B cell (primary cell): ENCODE measurements around the gene HSD17B2. TPM values are rescaled to one million over a fixed set of nuclear protein-coding genes. Genes with fewer than 3 reads are reported as not detected.

Source experiments
- ATAC-seq: fragments of 200-7000 bp; cut with Tn5 transposase; one replicate; pipeline ENCODE4 v1.10.0; 2021; ENCODE audit warnings: low read depth, mild to moderate bottlenecking, moderate number of reproducible peaks, moderate library complexity
- CTCF ChIA-PET: fragments of 350-600 bp; sonication (Branson Sonifier 250); formaldehyde crosslinking; loops from one replicate; lab custom pipeline; 2021; ENCODE audit warnings: antibody characterized with exemption, inconsistent platforms; lab: Charles Lee
- POLR2A ChIA-PET: fragments of 350-600 bp; sonication (Branson Sonifier 250); formaldehyde crosslinking; loops from one replicate; lab custom pipeline; 2021; ENCODE audit warnings: antibody characterized with exemption; lab: Charles Lee
- DNase-seq: peaks from one replicate; pipeline ENCODE4 v3.0.0; 2013
- H2AFZ ChIP-seq: 2 replicates; pipeline ENCODE4 v1.6.1; 2012; ENCODE audit warnings: mild to moderate bottlenecking, low read depth, low read length; ENCODE audit not compliant: insufficient read depth, poor library complexity, severe bottlenecking
- H3K27ac ChIP-seq, 2 donors: 1 replicate in 1 of 2; 2 replicates in 1 of 2; pipeline ENCODE4 v1.5.1; 2012 to 2013; ENCODE audit warnings: low read length in 2 of 2, mild to moderate bottlenecking in 2 of 2, moderate library complexity in 1 of 2
- H3K27me3 ChIP-seq, 4 experiments: fragments of 200-600 bp in 1 of 4; sonication (generic) in 1 of 4; replicated peaks in 1 of 4; 1 replicate in 2 of 4; 2 replicates in 2 of 4; pipeline versions ENCODE4 v1.6.1 to v1.7.0; 2013 to 2016; ENCODE audit warnings: low read length in 3 of 4, mild to moderate bottlenecking in 2 of 4, mixed read lengths in 1 of 4, moderate library complexity in 1 of 4; ENCODE audit not compliant: insufficient read depth in 4 of 4, control insufficient read depth in 3 of 4; ENCODE audit errors: control extremely low read depth in 1 of 4
- H3K36me3 ChIP-seq, 2 experiments: replicated peaks in 1 of 2; 1 replicate in 1 of 2; 2 replicates in 1 of 2; pipeline versions ENCODE4 v1.6.1 to v1.7.1; 2013; ENCODE audit warnings: low read length in 1 of 2; ENCODE audit not compliant: insufficient read depth in 2 of 2, control insufficient read depth in 1 of 2; ENCODE audit errors: control extremely low read depth in 1 of 2, extremely low read depth in 1 of 2
- H3K4me1 ChIP-seq, 2 donors: fragments of 200-600 bp in 1 of 2; sonication (generic) in 1 of 2; 1 replicate in 1 of 2; 2 replicates in 1 of 2; pipeline versions ENCODE4 v1.5.1 to v1.6.1; 2013 to 2017; ENCODE audit warnings: low read length in 2 of 2; ENCODE audit not compliant: control insufficient read depth in 2 of 2, insufficient read depth in 2 of 2
- H3K4me2 ChIP-seq: replicated peaks from 2 replicates; pipeline ENCODE3; 2012; ENCODE audit warnings: mild to moderate bottlenecking, low read depth, low read length; ENCODE audit not compliant: poor library complexity, severe bottlenecking
- H3K4me3 ChIP-seq, 5 experiments: fragments of 200-600 bp in 1 of 5; sonication (generic) in 1 of 5; 1 replicate in 3 of 5; 2 replicates in 2 of 5; pipeline versions ENCODE4 v1.5.1 to v1.7.0; 2011 to 2016; ENCODE audit warnings: low read length in 4 of 5, mild to moderate bottlenecking in 4 of 5, low read depth in 2 of 5, control low read depth in 1 of 5, moderate library complexity in 1 of 5; ENCODE audit not compliant: insufficient read depth in 1 of 5; ENCODE audit errors: control extremely low read depth in 1 of 5, extremely low read depth in 1 of 5
- H3K79me2 ChIP-seq: fragments of 200-600 bp; sonication (generic); one replicate; pipeline ENCODE4 v1.6.0; 2016; ENCODE audit warnings: low read length; ENCODE audit not compliant: control insufficient read depth, insufficient read depth
- H3K9ac ChIP-seq: fragments of 200-600 bp; sonication (generic); 2 replicates; pipeline ENCODE4 v1.6.1; 2017; ENCODE audit warnings: mild to moderate bottlenecking, low read length, moderate library complexity
- H3K9me3 ChIP-seq, 3 donors: one replicate each; pipeline versions ENCODE4 v1.6.1 to v1.7.1; 2013; ENCODE audit warnings: low read length in 2 of 3; ENCODE audit not compliant: control insufficient read depth in 2 of 3, insufficient read depth in 1 of 3; ENCODE audit errors: control extremely low read depth in 1 of 3
- H4K20me1 ChIP-seq: 2 replicates; pipeline ENCODE4 v1.6.0; 2012; ENCODE audit warnings: mild to moderate bottlenecking, low read length; ENCODE audit not compliant: insufficient read depth, control insufficient read depth, poor library complexity, severe bottlenecking
- H3K27ac Mint-ChIP-seq: one replicate; pipeline ENCODE4 v1.8.0; 2021; ENCODE audit warnings: mixed read lengths
- H3K27me3 Mint-ChIP-seq: one replicate; pipeline ENCODE4 v1.8.0; 2021; ENCODE audit warnings: mixed read lengths
- H3K4me1 Mint-ChIP-seq: one replicate; pipeline ENCODE4 v1.8.0; 2021; ENCODE audit warnings: mixed read lengths
- H3K4me3 Mint-ChIP-seq: one replicate; pipeline ENCODE4 v1.8.0; 2021; ENCODE audit warnings: mixed read lengths
- H3K9me3 Mint-ChIP-seq: one replicate; pipeline ENCODE4 v1.8.0; 2022; ENCODE audit warnings: mixed read lengths; ENCODE audit not compliant: insufficient read depth
- EZH2 ChIP-seq: IDR thresholded peaks from 2 replicates; pipeline ENCODE4 v1.6.1; 2012; ENCODE audit warnings: borderline replicate concordance, low read depth, mild to moderate bottlenecking, moderate library complexity, low read length; ENCODE audit not compliant: insufficient read depth, poor library complexity, severe bottlenecking
- WGBS: methylation state at CpG from one replicate; pipeline ENCODE4 v1.1.5; 2013; ENCODE audit warnings: missing lambda C conversion rate; ENCODE audit not compliant: insufficient coverage; 5-methylcytosine and 5-hydroxymethylcytosine counted together
- intact Hi-C: fragments of 100-400 bp; cut with micrococcal nuclease; formaldehyde crosslinking; loops from one replicate; pipeline ENCODE4 v1.10.0; 2022
- polyA plus RNA-seq: library from polyadenylated mRNA; depleted of rRNA; stranded (reverse); fragments of >200 nt; gene quantifications from 2 replicates; pipeline ENCODE4 v1.2.3, GENCODE V29; 2012
- total RNA-seq, 2 donors: library from RNA; stranded (reverse); fragments of 120-200 nt in 1 of 2; gene quantifications; 1 replicate in 1 of 2; 2 replicates in 1 of 2; pipeline versions ENCODE4 v1.2.3 to v1.2.4, GENCODE V29; 2013 to 2022
- TF ChIP-seq, protein P1 (sequence below): fragments of 200-600 bp; IDR thresholded peaks from one replicate; pipeline ENCODE4 v1.8.0; 2022; ENCODE audit warnings: antibody characterized with exemption, mild to moderate bottlenecking

Gene HSD17B2
- total and polyA plus RNA-seq, 2 donors (not counting 1 experiment from before 2014, with no cell fraction given), result not detected

DNA sequence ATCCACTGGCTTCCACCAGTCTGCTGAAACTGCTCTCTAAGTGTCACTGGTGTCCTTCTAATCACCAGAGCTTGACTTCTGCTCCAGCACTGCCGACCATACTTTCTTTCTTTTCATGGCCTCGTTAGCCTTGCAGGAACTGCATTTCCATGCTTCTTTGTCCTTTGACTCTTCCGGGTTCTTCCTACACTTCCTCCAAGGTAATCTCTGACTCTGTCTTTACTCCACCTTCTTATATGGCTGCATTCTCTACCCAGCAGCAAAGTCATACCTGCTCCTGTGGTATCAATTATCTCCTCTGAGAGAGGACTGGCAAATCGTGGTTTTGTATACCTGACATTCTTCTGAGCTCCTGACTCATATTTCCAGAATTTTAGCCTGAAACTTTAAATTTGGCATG is 6.5 kb downstream of the HSD17B2 start:
- no peaks in the 10 kb centered on the region for H3K4me1 Mint-ChIP-seq
- no peaks in the 10 kb centered on the region for H3K79me2 ChIP-seq
- no peak overlapping the region for H3K4me3 ChIP-seq
- no peaks in the 10 kb centered on the region for H3K36me3 ChIP-seq
- no peaks in the 10 kb centered on the region for H3K9me3 Mint-ChIP-seq
- ChIA-PET POLR2A (no interaction called here), CTCF (no interaction called here)
- peaks cover 0 to 16% (median 0%) of the 10 kb centered on the region in 4 experiments for H3K27me3 ChIP-seq
- peaks cover 38% of the 10 kb centered on the region for H3K27me3 Mint-ChIP-seq
- H3K4me3 Mint-ChIP-seq, result no peak overlapping the region
- no peak for ATAC-seq
- no peak for TF ChIP-seq EZH2
- TF ChIP-seq, protein P1, sequence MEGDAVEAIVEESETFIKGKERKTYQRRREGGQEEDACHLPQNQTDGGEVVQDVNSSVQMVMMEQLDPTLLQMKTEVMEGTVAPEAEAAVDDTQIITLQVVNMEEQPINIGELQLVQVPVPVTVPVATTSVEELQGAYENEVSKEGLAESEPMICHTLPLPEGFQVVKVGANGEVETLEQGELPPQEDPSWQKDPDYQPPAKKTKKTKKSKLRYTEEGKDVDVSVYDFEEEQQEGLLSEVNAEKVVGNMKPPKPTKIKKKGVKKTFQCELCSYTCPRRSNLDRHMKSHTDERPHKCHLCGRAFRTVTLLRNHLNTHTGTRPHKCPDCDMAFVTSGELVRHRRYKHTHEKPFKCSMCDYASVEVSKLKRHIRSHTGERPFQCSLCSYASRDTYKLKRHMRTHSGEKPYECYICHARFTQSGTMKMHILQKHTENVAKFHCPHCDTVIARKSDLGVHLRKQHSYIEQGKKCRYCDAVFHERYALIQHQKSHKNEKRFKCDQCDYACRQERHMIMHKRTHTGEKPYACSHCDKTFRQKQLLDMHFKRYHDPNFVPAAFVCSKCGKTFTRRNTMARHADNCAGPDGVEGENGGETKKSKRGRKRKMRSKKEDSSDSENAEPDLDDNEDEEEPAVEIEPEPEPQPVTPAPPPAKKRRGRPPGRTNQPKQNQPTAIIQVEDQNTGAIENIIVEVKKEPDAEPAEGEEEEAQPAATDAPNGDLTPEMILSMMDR, result no peak
- H3K9ac ChIP-seq, result no peak overlapping the region
- DNase-seq, result no peak
- H3K4me1 ChIP-seq, result no peaks in the 10 kb centered on the region
- H3K4me2 ChIP-seq, result no peak overlapping the region
- no peak overlapping the region for H3K27ac Mint-ChIP-seq
- intact Hi-C loops, result no loop called here
- H3K27ac ChIP-seq, result no peak overlapping the region
- WGBS, result 89% methylated on average over 3 of the region's 4 CpGs
- no peaks in the 10 kb centered on the region for H3K9me3 ChIP-seq
- no peak overlapping the region for H2AFZ ChIP-seq
- H4K20me1 ChIP-seq, result no peaks in the 10 kb centered on the region

GRCh38 chr16:82042144-82042543 is 7.1 kb downstream of the HSD17B2 start:
- no peaks in the 10 kb centered on the region for H3K9me3 Mint-ChIP-seq
- no peak overlapping the region for H2AFZ ChIP-seq
- H3K4me3 ChIP-seq, result no peak overlapping the region
- no peak for ATAC-seq
- peaks cover 42% of the 10 kb centered on the region for H3K27me3 Mint-ChIP-seq
- peaks cover 0 to 16% (median 0%) of the 10 kb centered on the region in 4 experiments for H3K27me3 ChIP-seq
- no peak overlapping the region for H3K27ac Mint-ChIP-seq
- no peaks in the 10 kb centered on the region for H3K4me1 Mint-ChIP-seq
- TF ChIP-seq, protein P1, result no peak
- TF ChIP-seq EZH2, result no peak
- no peaks in the 10 kb centered on the region for H4K20me1 ChIP-seq
- 94% methylated on average over 5 of the region's 8 CpGs for WGBS
- H3K27ac ChIP-seq, result no peak overlapping the region
- H3K79me2 ChIP-seq, result no peaks in the 10 kb centered on the region
- no peak overlapping the region for H3K4me3 Mint-ChIP-seq
- POLR2A ChIA-PET, result no interaction called here
- no peaks in the 10 kb centered on the region for H3K36me3 ChIP-seq
- no peak overlapping the region for H3K9ac ChIP-seq
- H3K4me2 ChIP-seq, result no peak overlapping the region
- no peaks in the 10 kb centered on the region for H3K9me3 ChIP-seq
- no peak for DNase-seq
- CTCF ChIA-PET, result no interaction called here
- H3K4me1 ChIP-seq, result no peaks in the 10 kb centered on the region
- intact Hi-C loops, result no loop called here
